Ishikawa (cell line): ENCODE measurements around the gene POLD4.
A peak's percentile ranks its signal among the peaks of the same experiment; 100 is the strongest.

Experiments
- EGR1 ChIP-seq: IDR thresholded peaks from 2 replicates; pipeline ENCODE4 v1.6.1; 2012
- EP300 ChIP-seq: IDR thresholded peaks from 2 replicates; pipeline ENCODE4 v1.6.1; 2012; ENCODE audit warnings: borderline replicate concordance
- NFIC ChIP-seq: IDR thresholded peaks from 2 replicates; pipeline ENCODE4 v1.6.1; 2012
- RAD21 ChIP-seq: IDR thresholded peaks from 2 replicates; pipeline ENCODE4 v1.6.1; 2012; ENCODE audit warnings: low read depth
- TAF1 ChIP-seq: IDR thresholded peaks from 2 replicates; pipeline ENCODE4 v1.6.1; 2012; ENCODE audit warnings: low read depth, mild to moderate bottlenecking
- YY1 ChIP-seq: IDR thresholded peaks from 2 replicates; pipeline ENCODE4 v1.6.1; 2012; ENCODE audit warnings: low read depth
- ZBTB7A ChIP-seq: IDR thresholded peaks from 2 replicates; pipeline ENCODE4 v1.6.1; 2012; ENCODE audit warnings: low read depth
- TF ChIP-seq, protein P1 (sequence below): IDR thresholded peaks from 2 replicates; pipeline ENCODE4 v1.6.1; 2012
- TF ChIP-seq, protein P2 (sequence below): IDR thresholded peaks from 2 replicates; pipeline ENCODE4 v1.6.1; 2012; ENCODE audit warnings: low read depth, mild to moderate bottlenecking

DNA sequence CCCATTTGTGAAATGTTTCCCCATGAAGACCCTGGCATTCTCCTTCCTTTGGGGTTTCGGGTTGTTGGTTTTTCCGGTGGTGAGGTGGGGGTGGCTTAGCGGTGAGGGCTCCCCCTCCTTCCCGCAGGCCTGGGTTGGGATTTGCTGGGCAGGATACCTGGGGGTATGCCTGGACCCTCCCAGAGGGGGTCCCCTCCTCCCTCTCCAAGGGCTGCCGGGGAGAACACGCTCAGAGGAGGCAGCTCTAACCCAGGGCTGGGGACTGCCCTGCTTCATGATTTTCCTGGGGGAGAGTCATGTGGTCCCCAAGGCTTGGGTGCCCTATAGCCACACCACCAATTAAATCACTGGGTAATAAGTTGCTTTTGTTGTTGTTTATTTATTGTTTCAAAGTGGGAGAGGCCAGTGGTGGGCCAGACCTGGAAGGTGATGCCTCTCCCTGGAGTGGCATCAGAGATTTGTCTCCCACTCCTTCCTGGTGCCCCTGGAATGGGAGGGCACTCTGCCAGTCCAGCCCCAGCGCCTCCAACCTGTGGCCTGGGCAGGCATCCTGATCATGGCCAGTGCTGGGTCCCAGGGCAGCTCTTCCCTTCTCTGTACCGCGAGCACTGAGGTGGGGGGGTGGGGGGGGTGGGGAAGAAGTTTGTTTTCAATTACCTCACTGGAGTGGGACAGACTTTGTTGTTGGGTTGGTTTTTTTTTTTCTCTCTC, 21.4 kb upstream of the POLD4 start:
- TF ChIP-seq, protein P1, sequence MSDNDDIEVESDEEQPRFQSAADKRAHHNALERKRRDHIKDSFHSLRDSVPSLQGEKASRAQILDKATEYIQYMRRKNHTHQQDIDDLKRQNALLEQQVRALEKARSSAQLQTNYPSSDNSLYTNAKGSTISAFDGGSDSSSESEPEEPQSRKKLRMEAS: no peak
- TF ChIP-seq, protein P2, sequence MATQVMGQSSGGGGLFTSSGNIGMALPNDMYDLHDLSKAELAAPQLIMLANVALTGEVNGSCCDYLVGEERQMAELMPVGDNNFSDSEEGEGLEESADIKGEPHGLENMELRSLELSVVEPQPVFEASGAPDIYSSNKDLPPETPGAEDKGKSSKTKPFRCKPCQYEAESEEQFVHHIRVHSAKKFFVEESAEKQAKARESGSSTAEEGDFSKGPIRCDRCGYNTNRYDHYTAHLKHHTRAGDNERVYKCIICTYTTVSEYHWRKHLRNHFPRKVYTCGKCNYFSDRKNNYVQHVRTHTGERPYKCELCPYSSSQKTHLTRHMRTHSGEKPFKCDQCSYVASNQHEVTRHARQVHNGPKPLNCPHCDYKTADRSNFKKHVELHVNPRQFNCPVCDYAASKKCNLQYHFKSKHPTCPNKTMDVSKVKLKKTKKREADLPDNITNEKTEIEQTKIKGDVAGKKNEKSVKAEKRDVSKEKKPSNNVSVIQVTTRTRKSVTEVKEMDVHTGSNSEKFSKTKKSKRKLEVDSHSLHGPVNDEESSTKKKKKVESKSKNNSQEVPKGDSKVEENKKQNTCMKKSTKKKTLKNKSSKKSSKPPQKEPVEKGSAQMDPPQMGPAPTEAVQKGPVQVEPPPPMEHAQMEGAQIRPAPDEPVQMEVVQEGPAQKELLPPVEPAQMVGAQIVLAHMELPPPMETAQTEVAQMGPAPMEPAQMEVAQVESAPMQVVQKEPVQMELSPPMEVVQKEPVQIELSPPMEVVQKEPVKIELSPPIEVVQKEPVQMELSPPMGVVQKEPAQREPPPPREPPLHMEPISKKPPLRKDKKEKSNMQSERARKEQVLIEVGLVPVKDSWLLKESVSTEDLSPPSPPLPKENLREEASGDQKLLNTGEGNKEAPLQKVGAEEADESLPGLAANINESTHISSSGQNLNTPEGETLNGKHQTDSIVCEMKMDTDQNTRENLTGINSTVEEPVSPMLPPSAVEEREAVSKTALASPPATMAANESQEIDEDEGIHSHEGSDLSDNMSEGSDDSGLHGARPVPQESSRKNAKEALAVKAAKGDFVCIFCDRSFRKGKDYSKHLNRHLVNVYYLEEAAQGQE: no peak
- TF ChIP-seq TAF1 (no peak), EP300 (no peak), EGR1 (no peak), YY1 (0 out of 2 replicates have a peak, but pooled peaks have one; percentile 1), RAD21 (no peak), NFIC (no peak), ZBTB7A (peak; percentile 73)
